HG03469 (cell line): ENCODE measurements around the gene PCBP1.
"Not testable (repeated sequence)": the region's sequence is repeated elsewhere in the genome, so short reads cannot be mapped to it uniquely, and the experiment has no call there.

Experiments used
- ATAC-seq: cut with Tn5 transposase; IDR thresholded peaks from one replicate; pipeline ENCODE4 v1.9.1; 2021; ENCODE audit warnings: mild to moderate bottlenecking, moderate library complexity, moderate number of reproducible peaks; ENCODE audit not compliant: unreplicated experiment

PCBP1 gene

DNA sequence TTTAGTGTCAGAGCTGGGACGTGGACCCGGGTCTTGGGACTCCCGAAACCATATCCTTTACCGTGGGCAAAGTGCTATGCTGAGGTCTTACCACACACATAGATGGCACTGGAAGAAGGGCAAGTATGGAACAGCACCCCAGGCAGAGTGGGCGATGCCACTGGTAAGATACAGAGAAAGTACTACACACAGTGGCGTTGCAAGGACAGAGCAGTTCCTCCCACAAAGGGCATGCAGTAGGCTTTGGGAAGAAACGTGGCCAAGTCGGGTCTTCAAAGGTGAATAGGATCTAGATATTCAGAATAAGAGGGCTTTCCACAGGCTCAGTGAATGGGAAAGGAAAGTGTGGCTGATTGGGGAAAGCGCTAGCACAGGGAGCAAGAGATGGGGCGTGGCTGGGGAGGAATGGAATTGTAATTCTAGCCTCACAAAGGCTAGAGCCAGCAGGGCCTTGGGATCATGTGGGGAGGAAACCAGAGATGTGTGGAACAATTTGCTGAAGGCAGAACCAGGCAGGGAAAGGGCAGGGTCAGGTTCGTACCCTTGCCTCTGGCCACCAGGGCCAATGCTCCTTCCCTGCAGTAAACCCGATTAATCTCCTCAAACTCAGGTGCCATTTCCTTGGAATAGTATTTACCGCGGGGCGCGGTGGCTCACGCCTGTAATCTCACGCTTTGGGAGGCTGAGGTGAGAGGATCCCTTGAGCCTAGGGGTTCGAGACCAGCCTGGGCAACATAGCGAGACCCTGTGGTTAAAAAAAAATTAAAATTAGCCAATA is 36.0 kb downstream of the PCBP1 start:
- ATAC-seq, result no peak

DNA sequence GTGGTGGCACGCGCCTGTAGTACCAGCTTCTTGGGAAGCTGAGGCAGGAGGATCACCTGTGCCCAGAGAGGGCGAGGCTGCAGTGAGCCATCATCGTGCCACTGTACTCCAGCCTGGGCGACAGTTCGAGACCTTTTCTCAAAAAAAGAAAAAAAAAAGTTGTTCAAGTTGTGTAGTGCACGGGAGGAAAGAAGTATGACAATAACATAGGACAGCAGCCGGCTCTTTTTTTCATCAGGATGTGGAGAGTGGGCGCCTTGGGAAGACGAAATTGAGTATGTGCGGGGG is 36.5 kb downstream of the PCBP1 start:
- no peak for ATAC-seq

- no peak for ATAC-seq
Measured at GRCh38 chr2:70124983-70125480, 37.8 kb downstream of the PCBP1 start.

DNA sequence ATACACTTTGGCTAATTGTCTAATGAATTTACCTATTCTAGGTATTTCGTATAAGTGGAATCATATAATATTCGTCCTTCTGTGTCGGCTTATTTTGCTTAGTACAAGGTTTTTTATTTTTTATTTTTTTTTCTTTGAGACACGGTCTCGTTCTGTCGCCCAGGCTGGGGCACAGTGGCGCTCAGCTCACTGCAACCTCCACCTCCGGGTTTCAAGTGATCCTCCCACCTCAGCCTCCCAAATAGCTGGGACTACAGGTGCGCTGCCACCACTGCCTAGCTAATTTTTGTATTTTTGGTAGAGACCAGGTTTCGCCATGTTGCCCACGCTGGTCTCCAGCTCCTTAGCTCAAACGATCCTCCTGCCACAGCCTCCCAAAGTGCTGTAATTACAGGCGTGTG is 38.2 kb downstream of the PCBP1 start:
- ATAC-seq, result no peak

DNA sequence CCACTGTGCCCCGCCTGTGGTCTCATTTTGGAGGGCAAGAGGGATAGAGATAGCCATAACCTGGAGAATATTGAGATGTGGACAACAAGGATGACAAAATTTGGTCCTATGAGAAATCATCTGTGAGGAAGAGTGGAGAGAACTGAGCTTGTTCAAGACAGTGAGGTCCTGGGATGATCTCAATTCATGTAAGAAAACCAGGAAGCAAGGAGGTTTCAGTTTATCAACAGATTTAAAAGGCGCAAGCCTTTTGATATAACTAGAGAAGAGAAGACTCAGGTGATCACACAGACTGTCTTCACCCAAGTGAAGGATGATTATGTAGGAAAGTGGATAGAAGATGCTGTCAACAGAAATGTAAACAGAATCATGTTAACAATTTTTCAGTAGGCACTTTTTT is 39.1 kb downstream of the PCBP1 start:
- ATAC-seq, result no peak

DNA sequence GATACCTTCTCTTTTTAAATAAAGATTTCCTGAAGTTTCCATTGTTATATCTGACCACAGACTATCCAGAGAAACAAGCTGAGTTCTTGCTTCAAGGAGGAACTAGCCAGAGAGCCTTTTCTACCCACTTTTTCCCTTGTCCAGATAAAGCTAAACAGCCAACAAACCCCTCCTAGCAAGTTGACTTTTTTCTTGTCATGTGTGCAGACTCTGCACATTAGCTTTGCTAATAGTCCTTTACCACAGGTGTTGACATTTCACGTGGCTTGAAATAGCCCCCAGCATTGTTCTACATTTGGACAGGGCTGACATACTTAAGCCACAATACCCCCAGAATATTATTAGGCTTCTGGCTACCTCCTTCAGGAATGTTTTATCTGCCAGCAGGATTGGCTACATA is 40.7 kb downstream of the PCBP1 start:
- ATAC-seq, result no peak

GRCh38 chr2:70131344-70132143 is 44.3 kb downstream of the PCBP1 start:
- not testable (repeated sequence) for ATAC-seq

- peak; percentile 40 for ATAC-seq
Measured at GRCh38 chr2:70132244-70133126, 45.2 kb downstream of the PCBP1 start.

- ATAC-seq, result no peak
Measured at GRCh38 chr2:70133127-70133452, 45.8 kb downstream of the PCBP1 start.

- no peak for ATAC-seq
Measured at GRCh38 chr2:70133491-70134322, 46.4 kb downstream of the PCBP1 start.

DNA sequence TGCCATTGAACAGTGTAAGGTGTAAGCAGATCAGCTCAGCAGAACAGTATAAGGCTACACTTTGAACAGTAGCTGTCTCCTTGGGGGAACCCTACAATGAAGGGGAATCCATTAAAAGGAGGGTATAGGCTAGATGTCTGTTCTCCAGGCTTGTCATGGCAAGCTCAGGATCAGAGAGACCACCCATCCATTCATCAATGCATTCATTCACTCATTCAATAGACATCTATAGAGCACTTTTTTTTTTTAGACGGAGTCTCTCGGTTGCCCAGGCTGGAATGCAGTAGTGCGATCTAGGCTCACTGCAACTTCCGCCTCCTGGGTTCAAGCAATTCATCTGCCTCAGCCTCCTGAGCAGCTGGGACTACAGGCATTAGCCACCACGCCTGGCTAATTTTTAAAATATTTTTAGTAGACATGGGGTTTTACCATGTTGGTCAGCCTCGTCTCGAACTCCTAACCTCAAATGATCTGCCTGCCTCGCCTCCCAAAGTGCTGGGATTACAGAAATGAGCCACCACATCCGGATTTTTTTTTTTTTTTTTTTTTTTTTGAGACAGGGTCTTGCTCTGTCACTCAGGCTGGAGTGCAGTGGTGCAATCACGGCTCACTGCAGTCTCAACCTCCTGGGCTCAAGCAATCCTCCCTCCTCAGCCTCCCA is 47.2 kb downstream of the PCBP1 start:
- ATAC-seq, result not testable (repeated sequence)
